Ectodermal cell (in vitro differentiated cells): ENCODE results near the gene LSP1.

Experiments
- H3K27ac ChIP-seq: 2 replicates; pipeline ENCODE4 v1.7.0; 2013; ENCODE audit warnings: mild to moderate bottlenecking, low read depth, low read length; ENCODE audit not compliant: insufficient read depth, poor library complexity, severe bottlenecking
- H3K27me3 ChIP-seq: 2 replicates; pipeline ENCODE4 v1.7.0; 2013; ENCODE audit warnings: mild to moderate bottlenecking, low read length; ENCODE audit not compliant: insufficient read depth, control insufficient read depth, poor library complexity, severe bottlenecking
- H3K36me3 ChIP-seq: one replicate; pipeline ENCODE4 v1.7.0; 2013; ENCODE audit warnings: low read length; ENCODE audit not compliant: control insufficient read depth, insufficient read depth
- H3K4me1 ChIP-seq: one replicate; pipeline ENCODE4 v1.7.0; 2013; ENCODE audit warnings: low read length; ENCODE audit not compliant: control insufficient read depth, insufficient read depth
- H3K4me3 ChIP-seq: 2 replicates; pipeline ENCODE4 v1.7.0; 2013; ENCODE audit warnings: low read depth, low read length, control low read depth; ENCODE audit not compliant: insufficient read depth
- H3K9me3 ChIP-seq: 2 replicates; pipeline ENCODE4 v1.7.0; 2013; ENCODE audit warnings: mild to moderate bottlenecking, low read length, moderate library complexity; ENCODE audit not compliant: control insufficient read depth
- WGBS, 2 experiments: methylation state at CpG; one replicate each; pipeline ENCODE4 v1.1.7; 2013; ENCODE audit warnings: missing lambda C conversion rate in 2 of 2; 5-methylcytosine and 5-hydroxymethylcytosine counted together

LSP1 gene

DNA sequence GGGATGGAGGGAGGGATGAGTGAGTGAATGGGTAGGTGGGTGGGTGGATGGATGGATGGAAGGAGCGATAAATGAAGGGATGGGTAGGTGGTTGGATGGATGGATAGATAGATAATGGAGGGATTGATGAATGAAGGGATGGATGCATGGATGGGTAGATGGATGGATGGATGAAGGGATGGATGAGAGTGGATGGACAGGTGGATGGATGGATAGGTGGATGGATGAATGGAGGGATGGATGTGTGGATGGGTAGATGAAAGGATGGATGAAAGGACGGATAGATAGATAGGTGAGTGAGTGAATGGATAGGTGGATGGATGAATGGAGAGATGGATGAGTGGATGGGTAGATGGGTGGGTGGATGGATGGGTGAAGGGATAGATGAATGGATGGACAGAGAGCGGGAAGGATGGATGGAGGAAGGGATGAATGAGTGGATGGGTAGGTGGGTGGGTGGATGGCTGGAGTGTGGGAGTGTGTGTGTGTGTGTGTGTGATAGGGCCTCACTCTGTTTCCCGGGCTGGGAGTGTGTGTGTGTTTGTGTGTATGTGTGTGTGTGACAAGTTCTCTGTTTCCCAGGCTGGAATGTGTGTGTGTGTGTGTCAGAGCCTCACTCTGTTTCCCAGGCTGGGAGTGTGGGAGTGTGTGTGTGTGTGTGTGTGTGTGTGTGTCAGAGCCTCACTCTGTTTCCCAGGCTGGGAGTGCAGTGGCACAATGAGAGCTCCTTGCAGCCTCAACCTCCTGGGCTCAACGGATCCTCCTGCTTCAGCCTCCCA lies 40.9 kb downstream of the LSP1 start:
- 83 to 86% methylated on average over 5 of the region's 5 CpGs for whole genome bisulfite sequencing, 2 experiments
- Histone ChIP-seq H3K27ac (no peak overlapping the region), H3K9me3 (no peaks in the 10 kb centered on the region), H3K4me1 (no peaks in the 10 kb centered on the region), H3K36me3 (no peaks in the 10 kb centered on the region), H3K4me3 (no peak overlapping the region), H3K27me3 (no peaks in the 10 kb centered on the region)

DNA sequence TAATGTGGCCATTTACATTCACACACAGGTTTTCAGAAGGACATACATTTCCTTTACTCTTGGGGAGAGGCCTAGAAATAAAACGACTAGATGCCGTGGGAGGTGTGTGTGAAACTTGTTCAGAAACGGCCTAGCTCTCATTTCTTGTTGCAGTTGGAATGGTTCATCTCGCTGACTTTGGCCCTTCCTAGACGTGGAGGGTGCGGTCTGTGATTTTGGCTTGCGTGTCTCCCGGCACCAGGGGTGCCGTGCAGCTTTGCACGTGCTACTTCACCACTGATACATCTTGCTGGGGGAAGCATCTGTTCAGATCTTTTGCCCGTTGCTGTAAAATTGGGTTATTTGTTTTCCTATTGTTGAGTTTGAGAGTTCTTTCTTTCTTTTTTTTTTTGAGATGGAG lies 41.9 kb downstream of the LSP1 start:
- Histone ChIP-seq H3K27me3 (no peaks in the 10 kb centered on the region), H3K36me3 (no peaks in the 10 kb centered on the region), H3K4me1 (no peaks in the 10 kb centered on the region), H3K9me3 (no peaks in the 10 kb centered on the region), H3K4me3 (no peak overlapping the region), H3K27ac (no peak overlapping the region)
- 95 to 97% methylated on average over 11 of the region's 11 CpGs for WGBS, 2 experiments

DNA sequence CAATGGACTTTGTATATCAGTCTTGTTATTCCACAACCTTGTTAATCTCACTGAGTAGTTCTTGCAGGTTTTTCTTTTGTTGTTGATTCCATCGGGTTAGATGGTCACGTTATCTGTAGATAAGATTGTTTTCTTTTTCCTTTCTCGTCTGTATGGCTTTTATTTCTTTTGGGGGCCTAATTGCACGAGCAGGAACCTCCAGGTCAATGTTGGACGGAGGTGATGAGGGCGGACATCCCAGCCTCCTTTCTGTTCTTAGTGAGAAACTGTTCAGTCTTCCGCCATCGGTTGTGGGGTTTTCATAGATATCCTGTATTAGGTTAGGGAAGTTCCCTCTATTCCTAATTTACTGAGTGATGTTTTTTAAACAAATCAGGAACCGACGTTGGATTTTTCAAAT lies 43.6 kb downstream of the LSP1 start:
- 87 to 91% methylated on average over 8 to 10 of the region's 10 CpGs for WGBS, 2 experiments
- Histone ChIP-seq H3K9me3 (no peaks in the 10 kb centered on the region), H3K27me3 (no peaks in the 10 kb centered on the region), H3K4me3 (no peak overlapping the region), H3K36me3 (no peaks in the 10 kb centered on the region), H3K27ac (no peak overlapping the region), H3K4me1 (no peaks in the 10 kb centered on the region)

DNA sequence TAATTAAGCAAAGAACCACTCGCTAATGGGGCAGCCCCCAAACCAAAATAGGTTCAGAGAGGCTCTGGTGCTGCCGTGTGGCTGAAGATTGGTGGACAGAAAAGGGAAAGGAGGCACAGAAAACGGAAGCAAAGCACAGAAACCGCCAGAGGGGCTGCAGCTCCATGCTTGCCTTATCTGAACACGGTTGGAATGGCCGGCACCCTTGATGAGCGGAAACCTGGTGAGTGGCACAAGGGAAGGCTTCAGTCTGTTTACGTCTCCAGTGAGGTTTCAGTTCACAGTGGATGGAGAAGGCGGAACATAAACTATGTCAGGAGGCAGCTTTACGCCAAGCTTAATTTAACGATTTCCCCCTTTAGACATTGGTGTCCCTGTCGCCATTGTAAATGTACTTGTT lies 44.0 kb downstream of the LSP1 start:
- H3K4me3 ChIP-seq, result no peak overlapping the region
- H3K27me3 ChIP-seq, result no peaks in the 10 kb centered on the region
- H3K4me1 ChIP-seq, result no peaks in the 10 kb centered on the region
- no peaks in the 10 kb centered on the region for H3K36me3 ChIP-seq
- no peaks in the 10 kb centered on the region for H3K9me3 ChIP-seq
- WGBS, 2 experiments, result 92 to 93% methylated on average over 12 of the region's 12 CpGs
- H3K27ac ChIP-seq, result no peak overlapping the region

DNA sequence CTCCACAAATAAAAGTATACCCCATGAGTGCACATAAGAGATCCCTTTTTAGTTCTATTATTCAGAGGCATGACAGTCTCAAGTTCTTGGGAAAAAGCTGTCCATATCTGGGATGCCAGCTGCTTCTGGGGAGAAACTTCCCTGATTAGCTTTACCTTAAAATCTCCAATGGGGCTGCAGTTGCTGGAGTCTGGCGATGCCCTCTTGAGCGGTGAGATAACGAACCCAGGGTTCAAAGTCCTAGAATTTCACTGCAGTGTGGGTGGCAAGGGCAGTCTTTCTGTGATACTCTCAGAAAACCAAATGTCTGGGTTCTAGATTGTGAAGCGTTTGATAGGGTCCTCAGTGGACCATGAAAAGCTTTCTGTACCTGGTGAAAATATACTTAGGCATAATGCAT lies 46.2 kb downstream of the LSP1 start:
- no peaks in the 10 kb centered on the region for H3K27me3 ChIP-seq
- H3K36me3 ChIP-seq, result no peaks in the 10 kb centered on the region
- no peak overlapping the region for H3K4me3 ChIP-seq
- H3K9me3 ChIP-seq, result no peaks in the 10 kb centered on the region
- H3K4me1 ChIP-seq, result no peaks in the 10 kb centered on the region
- no peak overlapping the region for H3K27ac ChIP-seq
- WGBS, 2 experiments, result 95 to 96% methylated on average over 4 of the region's 4 CpGs

DNA sequence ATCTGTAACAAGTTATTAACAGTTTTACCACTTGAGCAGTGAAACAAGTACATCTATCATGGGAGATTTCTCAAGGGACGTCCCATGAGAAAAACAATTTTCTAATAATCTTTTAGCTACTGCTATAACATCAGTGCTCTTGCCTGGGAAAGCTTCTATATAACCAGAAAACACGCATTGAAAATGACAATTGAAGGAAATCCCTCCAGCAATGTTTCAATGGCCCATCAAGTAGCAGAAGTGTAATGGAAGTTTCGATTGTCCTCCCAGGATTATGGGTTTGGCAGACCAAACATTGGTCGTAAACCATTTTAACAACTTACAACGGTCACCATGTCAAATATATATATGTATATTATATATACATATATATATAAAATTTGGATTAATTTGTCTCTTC lies 46.8 kb downstream of the LSP1 start:
- H3K4me1 ChIP-seq, result no peaks in the 10 kb centered on the region
- no peak overlapping the region for H3K27ac ChIP-seq
- no peaks in the 10 kb centered on the region for H3K9me3 ChIP-seq
- no peaks in the 10 kb centered on the region for H3K36me3 ChIP-seq
- no peaks in the 10 kb centered on the region for H3K27me3 ChIP-seq
- WGBS, 2 experiments, result 93 to 97% methylated on average over 3 of the region's 5 CpGs
- no peak overlapping the region for H3K4me3 ChIP-seq

DNA sequence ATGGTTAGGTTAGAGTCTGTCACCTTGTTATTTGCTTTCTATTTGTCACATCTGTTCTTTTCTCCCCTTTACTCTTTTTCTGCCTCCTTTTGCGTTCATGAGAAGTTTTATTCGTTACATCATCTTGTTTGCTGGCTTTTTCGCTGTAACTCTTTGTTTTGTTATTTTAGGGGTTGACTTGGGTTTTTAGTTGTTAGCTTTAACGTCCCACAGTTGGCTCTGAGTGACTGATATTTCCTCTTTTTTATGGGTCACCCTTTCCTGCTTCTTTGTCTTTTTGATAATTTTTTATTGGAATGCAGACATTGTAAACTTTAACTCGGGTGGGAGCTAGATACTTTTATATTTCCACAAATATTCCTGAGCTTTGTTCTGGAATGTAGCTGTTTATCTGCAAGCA lies 53.3 kb downstream of the LSP1 start:
- no peak overlapping the region for H3K4me3 ChIP-seq
- WGBS, 2 experiments, result 72 to 79% methylated on average over 4 to 5 of the region's 5 CpGs
- no peaks in the 10 kb centered on the region for H3K9me3 ChIP-seq
- H3K4me1 ChIP-seq, result no peaks in the 10 kb centered on the region
- no peak overlapping the region for H3K27ac ChIP-seq
- H3K27me3 ChIP-seq, result no peaks in the 10 kb centered on the region
- H3K36me3 ChIP-seq, result no peaks in the 10 kb centered on the region

DNA sequence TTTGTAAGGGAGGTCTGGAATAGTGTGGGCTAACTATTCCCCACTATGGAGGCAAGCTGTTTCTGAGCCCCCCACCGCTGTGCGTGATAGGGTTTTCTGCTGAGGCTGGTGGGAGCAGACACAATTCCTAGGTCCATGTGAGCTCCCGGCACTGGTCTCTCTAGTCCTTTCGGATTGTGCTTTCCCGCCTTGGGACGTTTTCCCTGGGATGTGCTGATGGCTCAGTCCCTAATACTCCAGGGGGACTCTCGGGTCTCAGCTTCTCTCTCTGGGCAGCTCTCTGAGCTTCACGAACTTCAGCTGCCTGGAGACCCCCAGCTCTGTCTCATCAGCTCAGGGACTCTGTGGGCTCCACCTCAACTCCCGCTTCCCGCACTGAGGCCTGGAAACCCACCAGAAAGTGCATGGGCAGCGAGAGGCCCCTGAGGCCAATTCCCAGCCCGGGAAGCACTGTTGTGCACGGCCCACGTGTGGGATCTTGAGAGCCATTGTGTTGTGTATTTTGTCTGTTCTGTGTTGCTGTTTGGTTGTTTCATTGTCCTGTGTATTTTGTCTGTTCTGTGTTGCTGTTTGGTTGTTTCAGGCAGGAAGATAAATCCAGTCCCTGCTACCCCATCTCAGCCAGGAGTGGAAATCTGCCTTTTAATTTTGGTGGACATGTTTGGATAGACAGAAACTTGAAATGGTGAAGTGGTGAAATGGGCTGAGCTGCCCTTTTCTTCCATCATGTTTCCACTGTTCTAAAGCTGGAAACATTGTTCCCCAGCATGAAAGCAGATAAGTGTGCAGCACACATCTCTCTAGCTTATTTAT lies 53.9 kb downstream of the LSP1 start:
- Histone ChIP-seq H3K4me1 (no peaks in the 10 kb centered on the region), H3K9me3 (no peaks in the 10 kb centered on the region), H3K27me3 (no peaks in the 10 kb centered on the region), H3K4me3 (no peak overlapping the region), H3K27ac (no peak overlapping the region), H3K36me3 (no peaks in the 10 kb centered on the region)
- 78 to 79% methylated on average over 14 of the region's 14 CpGs for WGBS, 2 experiments

DNA sequence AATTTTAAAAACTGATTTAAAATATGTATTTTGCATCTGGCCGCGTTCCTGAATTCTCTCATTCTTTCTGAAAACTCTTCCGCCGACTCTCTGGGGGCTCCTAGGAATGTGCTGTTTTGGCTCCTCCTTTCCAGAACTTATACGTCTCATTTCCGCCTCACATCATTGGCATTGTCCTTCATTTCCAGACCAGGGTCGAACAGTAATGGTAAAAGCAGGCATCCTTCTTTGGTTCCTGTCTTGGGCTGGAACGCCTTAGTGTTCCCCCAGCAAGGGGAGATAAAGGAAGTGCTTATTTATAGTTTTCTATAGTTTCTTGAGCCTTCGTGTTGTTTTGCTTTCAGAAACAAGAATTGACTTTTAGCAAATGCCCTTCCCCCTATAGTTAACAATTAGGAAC lies 55.7 kb downstream of the LSP1 start:
- Histone ChIP-seq H3K9me3 (no peaks in the 10 kb centered on the region), H3K4me3 (no peak overlapping the region), H3K36me3 (no peaks in the 10 kb centered on the region), H3K27me3 (no peaks in the 10 kb centered on the region), H3K4me1 (no peaks in the 10 kb centered on the region), H3K27ac (no peak overlapping the region)
- 76 to 79% methylated on average over 9 of the region's 9 CpGs for WGBS, 2 experiments

DNA sequence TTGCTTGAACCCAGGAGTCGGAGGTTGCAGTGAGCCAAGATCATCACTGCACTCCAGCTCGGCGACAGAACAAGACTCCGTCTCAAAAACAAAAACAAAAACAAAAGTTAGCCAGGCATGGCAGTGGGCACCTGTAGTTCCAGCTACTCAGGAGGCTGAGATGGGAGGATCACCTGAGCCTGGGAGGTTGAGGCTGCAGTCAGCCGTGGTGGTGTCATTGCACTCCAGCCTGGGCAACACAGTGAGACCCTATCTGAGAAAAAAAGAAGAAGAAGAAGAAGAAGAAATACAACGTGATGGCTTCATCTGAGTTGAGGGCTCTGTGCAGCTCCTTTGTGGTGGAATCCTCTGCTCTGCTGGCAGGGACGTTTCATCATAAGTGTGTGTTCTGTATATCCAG lies 56.6 kb downstream of the LSP1 start:
- 85 to 94% methylated on average over 7 of the region's 7 CpGs for WGBS, 2 experiments
- Histone ChIP-seq H3K9me3 (no peaks in the 10 kb centered on the region), H3K27me3 (no peaks in the 10 kb centered on the region), H3K4me3 (no peak overlapping the region), H3K27ac (no peak overlapping the region), H3K4me1 (no peaks in the 10 kb centered on the region), H3K36me3 (no peaks in the 10 kb centered on the region)
